ENCODE measurements around the gene GCFC2. TPM values are rescaled to one million over a fixed set of nuclear protein-coding genes. Genes with fewer than 3 reads are reported as not detected.
A peak's percentile ranks its signal among the peaks of the same experiment; 100 is the strongest.

The GCFC2 gene
- total RNA-seq: 32.0 to 35.7 TPM (median 34.6 TPM) in 3 replicates

DNA sequence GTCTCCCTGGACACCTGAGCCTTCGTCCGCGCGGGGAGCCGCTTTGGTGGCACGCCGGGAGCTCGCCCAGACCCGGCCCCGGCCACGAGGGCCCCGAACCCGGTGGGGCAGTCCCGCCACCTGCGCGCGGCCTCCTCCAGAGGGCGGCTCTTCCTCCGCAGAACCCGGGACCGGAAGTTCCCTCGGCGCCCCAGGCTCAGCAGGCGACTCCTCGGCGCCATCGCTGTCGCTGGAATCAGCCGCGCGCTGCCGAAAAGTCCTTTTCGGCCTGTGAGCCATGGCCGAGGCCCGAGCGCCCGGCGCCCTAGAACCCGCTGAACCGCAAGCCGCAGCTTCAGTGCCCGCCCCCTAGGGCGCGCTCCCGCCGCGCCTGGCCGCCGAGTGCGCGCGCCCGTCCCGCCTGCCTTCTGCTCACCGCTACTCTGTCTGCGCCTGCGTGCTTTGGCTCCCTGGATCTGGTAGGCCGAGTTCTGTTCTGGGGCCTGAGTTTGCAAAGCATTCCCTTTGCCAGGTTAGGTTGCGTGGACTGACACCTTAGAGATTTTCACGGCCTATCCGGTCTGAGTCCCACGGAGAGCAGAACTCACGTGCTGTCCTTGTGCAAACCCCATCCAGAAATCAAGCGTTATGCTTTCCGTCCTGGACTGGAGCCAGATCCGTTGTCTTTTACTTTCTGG is at the start of gene GCFC2:
Gene GCFC2 (minus strand): TSS at position 339 of the 677 bp plus-strand sequence. CDS start 60 bp downstream, at position 279.
- H3K4me1 Mint-ChIP-seq: peaks cover 36% of the 10 kb centered on the region
- H3K27ac Mint-ChIP-seq: peak within 1 kb of the TSS; percentile 91
- peaks cover 7% of the 10 kb centered on the region for H3K36me3 Mint-ChIP-seq

DNA sequence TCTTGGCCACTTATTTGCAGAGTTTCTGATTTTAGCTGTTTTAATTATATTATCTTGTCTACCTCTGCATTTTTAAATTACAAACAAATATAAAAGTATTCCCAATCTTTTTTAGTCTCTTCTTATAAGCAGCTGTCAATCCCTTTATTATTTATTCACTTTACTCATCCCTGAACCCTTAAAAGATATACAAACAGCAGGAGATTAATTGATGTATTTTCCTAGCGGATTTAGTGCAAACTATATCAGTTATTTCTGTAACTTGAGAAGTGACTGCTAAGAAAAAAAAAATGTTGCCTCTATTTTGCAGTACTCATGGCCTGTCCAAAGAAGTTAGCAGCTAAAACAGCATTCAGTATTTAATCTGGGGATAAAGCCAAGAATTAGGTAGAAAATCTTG is 42.1 kb upstream of the GCFC2 start:
- Mint-ChIP-seq H3K9me3 (peaks cover 19% of the 10 kb centered on the region), H3K27me3 (ENCODE audit: low read depth) (no peaks in the 10 kb centered on the region), H3K4me1 (peaks cover 15% of the 10 kb centered on the region), H3K4me3 (no peak overlapping the region), H3K27ac (no peak overlapping the region), H3K36me3 (no peaks in the 10 kb centered on the region)
- no peak for DNase-seq (ENCODE audit: low spot score in 2 of 2, unreplicated experiment in 2 of 2)
- TF ChIP-seq, protein P1, sequence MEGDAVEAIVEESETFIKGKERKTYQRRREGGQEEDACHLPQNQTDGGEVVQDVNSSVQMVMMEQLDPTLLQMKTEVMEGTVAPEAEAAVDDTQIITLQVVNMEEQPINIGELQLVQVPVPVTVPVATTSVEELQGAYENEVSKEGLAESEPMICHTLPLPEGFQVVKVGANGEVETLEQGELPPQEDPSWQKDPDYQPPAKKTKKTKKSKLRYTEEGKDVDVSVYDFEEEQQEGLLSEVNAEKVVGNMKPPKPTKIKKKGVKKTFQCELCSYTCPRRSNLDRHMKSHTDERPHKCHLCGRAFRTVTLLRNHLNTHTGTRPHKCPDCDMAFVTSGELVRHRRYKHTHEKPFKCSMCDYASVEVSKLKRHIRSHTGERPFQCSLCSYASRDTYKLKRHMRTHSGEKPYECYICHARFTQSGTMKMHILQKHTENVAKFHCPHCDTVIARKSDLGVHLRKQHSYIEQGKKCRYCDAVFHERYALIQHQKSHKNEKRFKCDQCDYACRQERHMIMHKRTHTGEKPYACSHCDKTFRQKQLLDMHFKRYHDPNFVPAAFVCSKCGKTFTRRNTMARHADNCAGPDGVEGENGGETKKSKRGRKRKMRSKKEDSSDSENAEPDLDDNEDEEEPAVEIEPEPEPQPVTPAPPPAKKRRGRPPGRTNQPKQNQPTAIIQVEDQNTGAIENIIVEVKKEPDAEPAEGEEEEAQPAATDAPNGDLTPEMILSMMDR (IDR thresholded peaks at IDR 0.05; ENCODE audit: unreplicated experiment): no peak

More for the DNA sequence above, at the start of gene GCFC2:
- Mint-ChIP-seq H3K27me3 (ENCODE audit: low read depth) (no peaks in the 10 kb centered on the region), H3K4me3 (peak within 1 kb of the TSS; percentile 75), H3K9me3 (no peaks in the 10 kb centered on the region)
- DNase-seq (ENCODE audit: low spot score in 2 of 2, unreplicated experiment in 2 of 2): peak; percentile 62 to 90
- TF ChIP-seq, protein P1 (IDR thresholded peaks at IDR 0.05; ENCODE audit: unreplicated experiment): no peak

DNA sequence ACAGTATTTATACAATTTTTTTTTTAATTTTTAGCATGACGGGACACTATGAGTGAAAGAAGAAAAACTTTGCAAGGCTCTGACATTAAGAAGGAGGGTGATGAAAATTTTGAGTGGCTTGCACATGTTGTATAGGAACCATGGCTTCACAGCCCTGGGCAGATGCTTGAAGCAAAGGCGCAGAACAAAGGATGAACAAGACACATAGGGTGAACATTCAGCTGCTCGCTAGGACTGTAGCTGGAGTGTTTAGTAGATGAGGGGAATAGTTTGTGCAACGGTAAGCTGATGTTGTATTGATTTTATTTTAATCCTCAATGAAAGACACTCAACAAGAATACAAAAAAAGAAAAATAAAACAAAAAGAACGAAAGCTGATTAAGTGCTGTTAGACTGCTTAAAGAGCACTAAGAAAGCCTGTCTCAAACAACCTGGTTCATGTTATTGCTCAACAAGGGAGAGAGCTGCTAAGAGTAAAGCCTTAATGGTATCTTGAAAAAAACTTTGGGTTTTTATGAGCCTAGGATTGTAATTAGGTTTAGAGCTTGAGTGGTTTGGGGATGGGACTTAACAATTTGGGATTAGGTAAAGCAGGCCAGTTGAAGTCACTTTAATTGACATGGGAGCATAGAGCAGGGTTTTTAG is 41.2 kb upstream of the GCFC2 start:
- Mint-ChIP-seq H3K27ac (no peak overlapping the region), H3K36me3 (no peaks in the 10 kb centered on the region), H3K27me3 (ENCODE audit: low read depth) (no peaks in the 10 kb centered on the region), H3K4me3 (no peak overlapping the region), H3K4me1 (peaks cover 15% of the 10 kb centered on the region), H3K9me3 (peaks cover 13% of the 10 kb centered on the region)
- TF ChIP-seq, protein P1 (IDR thresholded peaks at IDR 0.05; ENCODE audit: unreplicated experiment): no peak
- no peak for DNase-seq (ENCODE audit: low spot score in 2 of 2, unreplicated experiment in 2 of 2)

DNA sequence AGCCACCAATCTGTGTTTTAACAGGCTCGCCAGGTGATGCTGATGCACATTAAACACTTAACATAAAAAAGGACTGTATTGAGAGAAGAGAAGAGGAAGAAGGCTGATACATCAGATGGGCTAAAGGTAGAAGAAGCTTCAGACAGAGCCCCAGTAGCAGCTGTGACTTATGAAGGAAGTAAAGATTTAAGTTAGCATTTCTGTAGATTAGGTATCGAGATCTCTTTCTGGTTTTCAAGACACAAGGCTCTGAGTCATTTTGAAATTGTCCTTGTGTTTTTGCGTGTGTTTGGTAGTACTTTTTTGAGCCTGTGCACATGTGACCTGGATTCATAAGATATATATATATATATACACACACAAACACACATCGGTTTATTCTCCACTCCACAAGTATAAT is 40.6 kb upstream of the GCFC2 start:
- Mint-ChIP-seq H3K27me3 (ENCODE audit: low read depth) (no peaks in the 10 kb centered on the region), H3K4me3 (no peak overlapping the region), H3K9me3 (peaks cover 15% of the 10 kb centered on the region), H3K4me1 (peaks cover 15% of the 10 kb centered on the region), H3K27ac (no peak overlapping the region), H3K36me3 (no peaks in the 10 kb centered on the region)
- TF ChIP-seq, protein P1 (IDR thresholded peaks at IDR 0.05; ENCODE audit: unreplicated experiment): no peak
- DNase-seq (ENCODE audit: low spot score in 2 of 2, unreplicated experiment in 2 of 2): no peak

DNA sequence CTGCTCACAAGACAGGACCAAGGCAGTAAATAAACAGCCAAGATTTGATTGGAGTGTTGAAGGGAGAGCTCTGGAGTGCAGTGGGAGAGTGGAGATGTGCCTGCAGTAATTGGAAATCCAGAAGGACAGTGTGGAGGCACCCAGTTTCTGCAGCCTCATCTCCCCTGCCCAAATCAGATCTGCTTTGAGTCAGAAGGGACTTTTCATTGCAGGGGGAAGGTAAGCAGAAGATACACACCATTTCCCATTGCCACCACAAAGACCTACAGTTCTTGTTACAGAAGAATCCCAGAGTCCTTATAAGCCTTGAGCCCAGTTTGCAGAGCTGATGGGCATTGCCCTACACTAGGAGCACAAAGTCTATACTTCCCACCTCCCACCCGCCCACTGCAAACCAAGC is 27.2 kb upstream of the GCFC2 start:
- TF ChIP-seq, protein P1 (IDR thresholded peaks at IDR 0.05; ENCODE audit: unreplicated experiment): no peak
- no peaks in the 10 kb centered on the region for H3K4me1 Mint-ChIP-seq
- H3K4me3 Mint-ChIP-seq: no peak overlapping the region
- H3K36me3 Mint-ChIP-seq: peaks cover 1% of the 10 kb centered on the region
- no peak overlapping the region for H3K27ac Mint-ChIP-seq
- peaks cover 20% of the 10 kb centered on the region for H3K9me3 Mint-ChIP-seq
- peaks cover 2% of the 10 kb centered on the region for H3K27me3 Mint-ChIP-seq (ENCODE audit: low read depth)
- no peak for DNase-seq (ENCODE audit: low spot score in 2 of 2, unreplicated experiment in 2 of 2)

Measured in mesothelial cell of epicardium (in vitro differentiated cells).